ENCODE results near the gene ALK.

ALK gene

GRCh38 chr2:29774624-29775023, 146.8 kb downstream of the ALK start:
- Histone ChIP-seq H3K36me3 (ENCODE audit: insufficient read depth, low read length) (no peaks in the 10 kb centered on the region), H4K20me1 (ENCODE audit: insufficient read depth, low read length) (no peaks in the 10 kb centered on the region), H2AFZ (ENCODE audit: low read depth, low read length) (no peak overlapping the region), H3K9ac (ENCODE audit: low read depth, low read length) (no peak overlapping the region), H3K27me3 (ENCODE audit: insufficient read depth, low read length, poor library complexity) (peaks cover 12% of the 10 kb centered on the region), H3K4me1 (ENCODE audit: insufficient read depth, low read length) (no peaks in the 10 kb centered on the region), H3K9me3 (ENCODE audit: insufficient read depth, low read length, severe bottlenecking) (no peaks in the 10 kb centered on the region), H3K4me2 (ENCODE audit: insufficient read depth, low read length) (no peak overlapping the region), H3K4me3 (ENCODE audit: low read depth in 1 of 2, low read length in 2 of 2) (no peak overlapping the region), H3K79me2 (ENCODE audit: insufficient read depth, low read length) (no peaks in the 10 kb centered on the region), H3K27ac (ENCODE audit: low read length) (no peak overlapping the region)
- TF ChIP-seq CTCF (IDR thresholded peaks at IDR 0.05; ENCODE audit: borderline replicate concordance, extremely low read depth, low read length, poor library complexity, severe bottlenecking), result no peak
- TF ChIP-seq EZH2 (IDR thresholded peaks at IDR 0.05; ENCODE audit: borderline replicate concordance, low read depth, low read length, severe bottlenecking), result no peak
- ATAC-seq (ENCODE audit: insufficient read depth, low read depth) (no peak), DNase-seq (no peak)

DNA sequence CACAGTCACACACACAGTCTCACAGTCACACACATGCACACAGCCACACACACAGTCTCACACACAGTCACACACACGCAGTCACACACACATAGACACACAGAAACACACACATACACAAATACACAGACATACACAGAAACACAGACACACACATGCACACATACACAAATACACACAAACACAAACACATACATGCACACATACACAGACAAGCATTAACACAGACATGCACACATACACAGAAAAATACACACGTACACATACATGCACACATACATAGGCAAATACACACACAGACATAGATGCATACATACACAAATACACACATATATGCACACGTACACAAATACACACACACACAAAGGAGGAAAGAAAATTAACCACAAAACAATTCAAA, 150.5 kb downstream of the ALK start:
- Histone ChIP-seq H3K79me2 (ENCODE audit: insufficient read depth, low read length) (no peaks in the 10 kb centered on the region), H3K4me3 (ENCODE audit: low read depth in 1 of 2, low read length in 2 of 2) (no peak overlapping the region), H3K4me2 (ENCODE audit: insufficient read depth, low read length) (no peak overlapping the region), H3K9ac (ENCODE audit: low read depth, low read length) (no peak overlapping the region), H3K4me1 (ENCODE audit: insufficient read depth, low read length) (no peaks in the 10 kb centered on the region), H3K9me3 (ENCODE audit: insufficient read depth, low read length, severe bottlenecking) (no peaks in the 10 kb centered on the region), H3K36me3 (ENCODE audit: insufficient read depth, low read length) (no peaks in the 10 kb centered on the region), H3K27me3 (ENCODE audit: insufficient read depth, low read length, poor library complexity) (peaks cover 2% of the 10 kb centered on the region), H3K27ac (ENCODE audit: low read length) (no peak overlapping the region), H4K20me1 (ENCODE audit: insufficient read depth, low read length) (no peaks in the 10 kb centered on the region), H2AFZ (ENCODE audit: low read depth, low read length) (no peak overlapping the region)
- ATAC-seq (ENCODE audit: insufficient read depth, low read depth) (no peak), DNase-seq (no peak)
- TF ChIP-seq CTCF (IDR thresholded peaks at IDR 0.05; ENCODE audit: borderline replicate concordance, extremely low read depth, low read length, poor library complexity, severe bottlenecking) (no peak), EZH2 (IDR thresholded peaks at IDR 0.05; ENCODE audit: borderline replicate concordance, low read depth, low read length, severe bottlenecking) (no peak)

- ATAC-seq (ENCODE audit: insufficient read depth, low read depth) (no peak), DNase-seq (no peak)
- H3K4me1 ChIP-seq (ENCODE audit: insufficient read depth, low read length), result no peaks in the 10 kb centered on the region
- no peak overlapping the region for H3K4me2 ChIP-seq (ENCODE audit: insufficient read depth, low read length)
- H3K4me3 ChIP-seq (ENCODE audit: low read depth in 1 of 2, low read length in 2 of 2), result no peak overlapping the region
- no peak overlapping the region for H3K9ac ChIP-seq (ENCODE audit: low read depth, low read length)
- H3K79me2 ChIP-seq (ENCODE audit: insufficient read depth, low read length), result no peaks in the 10 kb centered on the region
- H3K9me3 ChIP-seq (ENCODE audit: insufficient read depth, low read length, severe bottlenecking), result no peaks in the 10 kb centered on the region
- no peak for TF ChIP-seq CTCF (IDR thresholded peaks at IDR 0.05; ENCODE audit: borderline replicate concordance, extremely low read depth, low read length, poor library complexity, severe bottlenecking)
- TF ChIP-seq EZH2 (IDR thresholded peaks at IDR 0.05; ENCODE audit: borderline replicate concordance, low read depth, low read length, severe bottlenecking), result no peak
- no peaks in the 10 kb centered on the region for H4K20me1 ChIP-seq (ENCODE audit: insufficient read depth, low read length)
- no peak overlapping the region for H2AFZ ChIP-seq (ENCODE audit: low read depth, low read length)
- H3K36me3 ChIP-seq (ENCODE audit: insufficient read depth, low read length), result no peaks in the 10 kb centered on the region
- H3K27ac ChIP-seq (ENCODE audit: low read length), result no peak overlapping the region
- H3K27me3 ChIP-seq (ENCODE audit: insufficient read depth, low read length, poor library complexity), result no peaks in the 10 kb centered on the region
Observed at GRCh38 chr2:29769847-29770246, 151.5 kb downstream of the ALK start.

Data from DND-41 (cell line).